K562 (cell line): ENCODE measurements around the gene CELSR1. TPM values are rescaled to one million over a fixed set of nuclear protein-coding genes. Genes with fewer than 3 reads are reported as not detected.
A peak's percentile ranks its signal among the peaks of the same experiment; 100 is the strongest.

Experiments used
- ATAC-seq: fragments of 200-7000 bp; cut with Tn5 transposase; 3 replicates; pipeline ENCODE4 v1.9.1; 2020; ENCODE audit warnings: moderate library complexity
- BruUV-seq: library from RNA; stranded (reverse); fragments of 400-500 nt; replicated peaks from 2 replicates; lab custom pipeline; 2021; lab: Mats Ljungman, UMichigan
- CTCF ChIA-PET: fragments of 300-600 bp; formaldehyde crosslinking; extraction: SDS; loops from one replicate; lab custom pipeline; 2021; ENCODE audit warnings: low intra/inter-chr PET ratio; lab: Yijun Ruan, JAX
- POLR2A ChIA-PET: fragments of 300-600, 350-650 bp; sonication (Branson Sonifier 250); formaldehyde crosslinking; extraction: SDS; loops from one replicate; lab custom pipeline; 2021; ENCODE audit warnings: antibody characterized with exemption, inconsistent platforms; lab: Yijun Ruan, JAX
- DNase-seq, 4 experiments: peaks; one replicate each; pipeline versions ENCODE4 v3.0.0 to v3.0.0-alpha.2; 2011 to 2018; ENCODE audit warnings: low spot score in 3 of 4, mixed read lengths in 3 of 4; ENCODE audit errors: extremely low read depth in 1 of 4
- FAIRE-seq: peaks from 2 replicates; lab custom pipeline; 2011; peaks lifted over from hg19 to GRCh38; lab: Jason Lieb, UNC
- H2AFZ ChIP-seq: 2 replicates; pipeline ENCODE4 v1.6.0; 2011; ENCODE audit warnings: low read depth, low read length, control low read depth, inconsistent platforms
- H3K27ac ChIP-seq: fragments of 200-600 bp; 3 replicates; pipeline ENCODE4 v1.8.0; 2011; ENCODE audit warnings: low read depth, mild to moderate bottlenecking, control low read depth, inconsistent platforms, low read length, moderate library complexity, mixed read lengths; ENCODE audit errors: extremely low read depth
- H3K27me3 ChIP-seq, 2 experiments: fragments of 300-600 bp in 1 of 2; 2 replicates in 1 of 2; 3 replicates in 1 of 2; pipeline versions ENCODE4 v1.6.0 to v1.8.0; 2011; ENCODE audit warnings: inconsistent platforms in 2 of 2, low read length in 2 of 2, mild to moderate bottlenecking in 1 of 2, mixed read lengths in 1 of 2, moderate library complexity in 1 of 2; ENCODE audit not compliant: control insufficient read depth in 2 of 2, insufficient read depth in 2 of 2
- H3K36me3 ChIP-seq: fragments of 300-600 bp; 3 replicates; pipeline ENCODE4 v1.8.0; 2011; ENCODE audit warnings: mild to moderate bottlenecking, low read length, inconsistent platforms; ENCODE audit not compliant: control insufficient read depth, insufficient read depth
- H3K4me1 ChIP-seq, 2 experiments: fragments of 200-600 bp in 1 of 2; replicated peaks in 1 of 2; 2 replicates in 1 of 2; 3 replicates in 1 of 2; pipeline versions ENCODE4 v1.5.1 to v1.8.0; 2011; ENCODE audit warnings: inconsistent platforms in 2 of 2, low read length in 2 of 2, mild to moderate bottlenecking in 1 of 2, mixed read lengths in 1 of 2, moderate library complexity in 1 of 2; ENCODE audit not compliant: control insufficient read depth in 2 of 2, insufficient read depth in 2 of 2
- H3K4me2 ChIP-seq: 2 replicates; pipeline ENCODE4 v1.6.1; 2011; ENCODE audit warnings: low read length, control low read depth, inconsistent platforms, mixed read lengths; ENCODE audit not compliant: insufficient read depth
- H3K4me3 ChIP-seq: fragments of 200-600 bp; sonication (generic), shearing (Covaris generic); 2 replicates; pipeline ENCODE4 v1.5.1; 2016; ENCODE audit warnings: control low read depth, inconsistent platforms
- H3K79me2 ChIP-seq: fragments of 200-600 bp; 3 replicates; pipeline ENCODE4 v1.8.0; 2011; ENCODE audit warnings: low read length, inconsistent platforms; ENCODE audit not compliant: control insufficient read depth, insufficient read depth
- H3K9ac ChIP-seq, 2 experiments: 2 replicates each; pipeline versions ENCODE4 v1.6.0 to v1.6.1; 2011; ENCODE audit warnings: low read depth in 2 of 2, low read length in 2 of 2, control low read depth in 1 of 2, inconsistent platforms in 1 of 2, mild to moderate bottlenecking in 1 of 2, mixed read lengths in 1 of 2; ENCODE audit not compliant: insufficient read depth in 1 of 2
- H3K9me1 ChIP-seq: one replicate; pipeline ENCODE4 v1.6.0; 2011; ENCODE audit warnings: inconsistent platforms, mild to moderate bottlenecking, low read length, moderate library complexity; ENCODE audit not compliant: control insufficient read depth, insufficient read depth
- H3K9me3 ChIP-seq: replicated peaks from 2 replicates; pipeline ENCODE4 v1.5.1; 2011; ENCODE audit warnings: low read depth, low read length, inconsistent platforms; ENCODE audit not compliant: control insufficient read depth, insufficient read depth
- H4K20me1 ChIP-seq: replicated peaks from 2 replicates; pipeline ENCODE4 v1.6.1; 2011; ENCODE audit warnings: low read length, inconsistent platforms, mixed read lengths; ENCODE audit not compliant: control insufficient read depth, insufficient read depth
- HCFC1 ChIP-seq: IDR thresholded peaks from 2 replicates; pipeline ENCODE4 v1.6.1; 2012; ENCODE audit warnings: low read depth, low read length, improper control_type of control experiment
- HDGF ChIP-seq: fragments of 450-650 bp; IDR thresholded peaks from 2 replicates; pipeline ENCODE4 v1.6.1; 2016
- MGA ChIP-seq: fragments of 450-650 bp; IDR thresholded peaks from 2 replicates; pipeline ENCODE4 v1.6.1; 2016; ENCODE audit warnings: mild to moderate bottlenecking, moderate library complexity
- SMC3 ChIP-seq: conservative IDR thresholded peaks from 2 replicates; pipeline ENCODE4 v1.6.1; 2011; ENCODE audit warnings: low read depth, low read length, improper control_type of control experiment; ENCODE audit not compliant: insufficient read depth
- SREBF1 ChIP-seq: fragments of 150-350 bp; IDR thresholded peaks from 2 replicates; pipeline ENCODE4 v1.6.1; 2014; ENCODE audit warnings: antibody characterized with exemption, low read depth, low read length, borderline replicate concordance
- YY1 ChIP-seq, 3 experiments: IDR thresholded peaks; 2 replicates each; pipeline ENCODE4 v1.6.1; 2011; ENCODE audit warnings: low read length in 2 of 3, mild to moderate bottlenecking in 2 of 3, moderate library complexity in 2 of 3, borderline replicate concordance in 1 of 3, control low read depth in 1 of 3, low read depth in 1 of 3; ENCODE audit not compliant: insufficient read depth in 3 of 3, insufficient replicate concordance in 2 of 3, control insufficient read depth in 1 of 3, insufficient read length in 1 of 3; ENCODE audit errors: extremely low read depth in 1 of 3
- ZC3H4 ChIP-seq: sonication (generic); formaldehyde crosslinking; IDR thresholded peaks from 2 replicates; pipeline ENCODE4 v1.9.0; 2021; ENCODE audit warnings: missing genetic modification reagents, borderline replicate concordance
- WGBS: fragments of 100-300 bp; shearing (Covaris generic); methylation state at CpG from one replicate; pipeline ENCODE4 v1.1.6; 2016; ENCODE audit warnings: low coverage, mixed read lengths; ENCODE audit not compliant: insufficient coverage; ENCODE audit errors: missing lambda C conversion rate; 5-methylcytosine and 5-hydroxymethylcytosine counted together
- in situ Hi-C: fragments of 300-500 bp; cut with MboI; formaldehyde crosslinking; loops from 4 replicates; pipeline ENCODE4 v1.15.0; 2018; ENCODE audit warnings: inconsistent platforms, mixed read lengths
- intact Hi-C: fragments of 100-400 bp; cut with micrococcal nuclease; formaldehyde crosslinking; loops from 2 replicates; pipeline ENCODE4 v1.14.2; 2022
- polyA plus RNA-seq, 8 experiments: library from polyadenylated mRNA; depleted of rRNA in 4 of 8; stranded (reverse) in 5 of 8; unstranded in 3 of 8; fragments of >200 nt; fragmentation: Nextera tagmentation in 2 of 8; fragmentation: Illumina TruSeq in 1 of 8; extraction: Ambion mirVana in 2 of 8; extraction: Trizol in 1 of 8; gene quantifications; 2 replicates each; pipeline versions ENCODE4 v1.2.1 to v1.2.3, GENCODE V29; 2011 to 2014; ENCODE audit warnings: inconsistent platforms in 1 of 8, missing spikeins in 1 of 8
- total RNA-seq, 7 experiments: library from RNA; depleted of rRNA in 6 of 7; stranded (reverse); fragments of >200 nt in 6 of 7; fragmentation: Illumina TruSeq in 2 of 7; extraction: Trizol in 2 of 7; gene quantifications; 2 replicates each; pipeline versions ENCODE4 v1.2.1 to v1.2.3, GENCODE V29; 2011 to 2021; ENCODE audit warnings: low replicate concordance in 1 of 7

Gene CELSR1
- total and polyA plus RNA-seq, 9 of the 15 experiments (the other 6 are each of a cell fraction or from before 2014, with no cell fraction given) = under 0.01 to 0.09 TPM; not detected in 7

GRCh38 chr22:46561435-46561905 is 24.1 kb upstream of the CELSR1 start:
- ChIA-PET CTCF (no interaction called here), POLR2A (interaction anchor here (0.6 to 0.7 kb wide), 3 partner anchors 48 to 730 kb away, joined by 3 read pairs; no protein-coding TSS in a partner anchor)
- H3K4me3 ChIP-seq = no peak overlapping the region
- DNase-seq (peak; percentile 34 to 60 (median 47)), FAIRE-seq (peak; percentile 51), ATAC-seq (peak; percentile 61)
- H3K27me3 ChIP-seq = peaks cover 0 to 4% of the 10 kb centered on the region in 2 experiments; a peak in 1 of 5 replicates
- H3K4me1 ChIP-seq = peaks cover 8 to 15% of the 10 kb centered on the region in 2 experiments; a peak in 4 of 5 replicates
- intact Hi-C loops = loop anchor here (10.0 kb wide), 1 partner anchor 123 kb away; no protein-coding TSS in a partner anchor
- no peaks in the 10 kb centered on the region for H3K79me2 ChIP-seq
- H2AFZ ChIP-seq = peak overlapping the region; percentile 55; the same call in 1 of the 2 replicates
- no peaks in the 10 kb centered on the region; the same call in none of the 2 replicates for H3K9me3 ChIP-seq
- in situ Hi-C loops = loop anchor here (10.0 kb wide), 2 partner anchors 83 to 113 kb away; no protein-coding TSS in a partner anchor
- H3K4me2 ChIP-seq = no peak overlapping the region
- no peak overlapping the region for H3K27ac ChIP-seq
- no peaks in the 10 kb centered on the region for H3K36me3 ChIP-seq
- no peaks in the 10 kb centered on the region for H4K20me1 ChIP-seq
- H3K9me1 ChIP-seq = no peaks in the 10 kb centered on the region
- 46% methylated on average over 4 of the region's 5 CpGs for WGBS
- no TSS peak for BruUV-seq
- no peak overlapping the region for H3K9ac ChIP-seq
- TF ChIP-seq ZC3H4 (CRISPR knock-in tag) (no peak), HCFC1 (0 out of 2 replicates have a peak, but pooled peaks have one; percentile 33), SREBF1 (no peak), MGA (0 out of 2 replicates have a peak, but pooled peaks have one; percentile 24), YY1 (IDR thresholded peaks at IDR 0.05; ENCODE audit: borderline replicate concordance in 1 of 3, control insufficient read depth in 1 of 3, extremely low read depth in 1 of 3, insufficient read depth in 3 of 3, insufficient read length in 1 of 3, insufficient replicate concordance in 2 of 3, low read depth in 1 of 3, low read length in 2 of 3) (peak in 2 of 3 experiments; percentile 60 to 86), SMC3 (no peak), HDGF (no peak)
